ENCODE measurements around the gene COPA.

DNA sequence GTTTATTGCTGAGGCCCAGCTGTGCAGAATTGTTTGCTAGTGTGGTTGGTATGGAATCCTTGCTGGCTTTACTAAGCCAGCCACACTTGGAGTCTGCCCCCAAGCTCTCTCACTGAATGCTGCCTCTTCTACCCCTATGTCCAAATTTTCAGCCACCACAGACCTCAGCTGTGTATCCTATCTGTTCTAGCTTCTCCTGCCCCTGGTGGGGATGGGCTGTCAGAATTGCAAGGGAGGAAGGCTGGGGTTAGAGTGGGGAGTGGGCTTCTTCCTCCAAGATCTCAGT, 28.2 kb upstream of the COPA start:
- TF ChIP-seq, protein P1, sequence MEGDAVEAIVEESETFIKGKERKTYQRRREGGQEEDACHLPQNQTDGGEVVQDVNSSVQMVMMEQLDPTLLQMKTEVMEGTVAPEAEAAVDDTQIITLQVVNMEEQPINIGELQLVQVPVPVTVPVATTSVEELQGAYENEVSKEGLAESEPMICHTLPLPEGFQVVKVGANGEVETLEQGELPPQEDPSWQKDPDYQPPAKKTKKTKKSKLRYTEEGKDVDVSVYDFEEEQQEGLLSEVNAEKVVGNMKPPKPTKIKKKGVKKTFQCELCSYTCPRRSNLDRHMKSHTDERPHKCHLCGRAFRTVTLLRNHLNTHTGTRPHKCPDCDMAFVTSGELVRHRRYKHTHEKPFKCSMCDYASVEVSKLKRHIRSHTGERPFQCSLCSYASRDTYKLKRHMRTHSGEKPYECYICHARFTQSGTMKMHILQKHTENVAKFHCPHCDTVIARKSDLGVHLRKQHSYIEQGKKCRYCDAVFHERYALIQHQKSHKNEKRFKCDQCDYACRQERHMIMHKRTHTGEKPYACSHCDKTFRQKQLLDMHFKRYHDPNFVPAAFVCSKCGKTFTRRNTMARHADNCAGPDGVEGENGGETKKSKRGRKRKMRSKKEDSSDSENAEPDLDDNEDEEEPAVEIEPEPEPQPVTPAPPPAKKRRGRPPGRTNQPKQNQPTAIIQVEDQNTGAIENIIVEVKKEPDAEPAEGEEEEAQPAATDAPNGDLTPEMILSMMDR (IDR thresholded peaks at IDR 0.05): no peak
- no peak for TF ChIP-seq POLR2A (IDR thresholded peaks at IDR 0.05)
